Adrenal gland (tissue), 12 donors: ENCODE results near the gene INO80D. TPM values are rescaled to one million over a fixed set of nuclear protein-coding genes. Genes with fewer than 3 reads are reported as not detected.

Experiments
- DNase-seq, 7 donors: peaks; one replicate each; pipeline ENCODE4 v3.0.0-alpha.2; 2019 to 2020
- H3K27ac ChIP-seq, 5 donors: fragments of 200-600 bp; sonication (generic) in 4 of 5; 1 replicate in 3 of 5; 2 replicates in 2 of 5; pipeline versions ENCODE4 v1.5.1 to v1.8.0; 2016 to 2020; ENCODE audit warnings: mild to moderate bottlenecking in 1 of 5
- H3K27me3 ChIP-seq: fragments of 200-600 bp; 2 replicates; pipeline ENCODE4 v1.8.0; 2021
- H3K36me3 ChIP-seq, 2 donors: fragments of 200-600 bp; replicated peaks in 1 of 2; 1 replicate in 1 of 2; 2 replicates in 1 of 2; pipeline versions ENCODE4 v1.5.1 to v1.8.0; 2018 to 2022
- H3K4me1 ChIP-seq, 2 donors: fragments of 200-600 bp; replicated peaks in 1 of 2; 1 replicate in 1 of 2; 2 replicates in 1 of 2; pipeline versions ENCODE4 v1.5.1 to v1.8.0; 2018 to 2021
- H3K4me3 ChIP-seq, 4 donors: fragments of 200-600 bp; sonication (generic) in 3 of 4; one replicate each; pipeline ENCODE4 v1.5.1; 2016 to 2018
- H3K9me3 ChIP-seq, 3 donors: fragments of 200-600 bp; sonication (generic) in 1 of 3; replicated peaks in 1 of 3; 1 replicate in 2 of 3; 2 replicates in 1 of 3; pipeline versions ENCODE4 v1.5.1 to v1.8.0; 2016 to 2021
- POLR2A ChIP-seq, 2 donors: fragments of 450-650 bp; IDR thresholded peaks; one replicate each; pipeline ENCODE4 v1.6.1; 2017; ENCODE audit warnings: antibody characterized with exemption in 2 of 2, mild to moderate bottlenecking in 2 of 2, moderate library complexity in 1 of 2
- WGBS, 4 donors: extraction: QIAGEN DNeasy Blood & Tissue Kit in 2 of 4; methylation state at CpG; one replicate each; pipeline versions ENCODE4 v1.1.5 to v1.1.7; 2013 to 2017; 5-methylcytosine and 5-hydroxymethylcytosine counted together
- intact Hi-C, 2 donors: fragments of 100-400 bp; cut with DNase I; formaldehyde crosslinking; loops; one replicate each; pipeline versions ENCODE4 v1.14.1 to v1.15.0; 2022 to 2023
- polyA plus RNA-seq, 3 donors: library from polyadenylated mRNA; stranded (reverse); fragments of 200-250 nt in 2 of 3; fragments of 350-450 nt in 1 of 3; fragmentation: Illumina TruSeq in 1 of 3; extraction: RNeasy Lipid Tissue Mini Kit (QIAGEN cat#74804) in 1 of 3; gene quantifications; one replicate each; pipeline ENCODE4 v1.2.3, GENCODE V29; 2013 to 2014
- total RNA-seq, 9 donors: library from RNA; depleted of rRNA in 4 of 9; stranded (reverse); fragments of >200 nt in 4 of 9; fragments of 120-200 nt in 1 of 9; fragmentation: NEBNext Ultra II Directional in 1 of 9; extraction: Animal tissue kit (Norgen Biotek cat#: 25700) in 1 of 9; gene quantifications; one replicate each; pipeline versions ENCODE4 v1.1.0 to v1.2.4, GENCODE V29; 2013 to 2023
- TF ChIP-seq, protein P1 (sequence below), 6 experiments: fragments of 450-650 bp in 4 of 6; fragments of 200-600 bp in 2 of 6; sonication (generic) in 1 of 6; IDR thresholded peaks; 1 replicate in 5 of 6; 2 replicates in 1 of 6; pipeline versions ENCODE4 v1.5.1 to v1.8.0; 2016 to 2021; ENCODE audit warnings: antibody characterized with exemption in 6 of 6, mild to moderate bottlenecking in 2 of 6, moderate library complexity in 1 of 6
- donor health status: healthy with polysubstance abuse.
- donor health status: Bipolar disorder and iron deficiency.
- donor health status: DM: yes; HTN: yes; CAD: no.
- donor health status: DM: no; HTN: no; CAD: no.
- donor health status: DM: no; HTN: no; CAD: no.
- donor health status: DM: yes; HTN: yes; CAD: no.

The INO80D gene
- total and polyA plus RNA-seq, 12 donors: 2.7 to 24.6 (median 14.1) TPM

DNA sequence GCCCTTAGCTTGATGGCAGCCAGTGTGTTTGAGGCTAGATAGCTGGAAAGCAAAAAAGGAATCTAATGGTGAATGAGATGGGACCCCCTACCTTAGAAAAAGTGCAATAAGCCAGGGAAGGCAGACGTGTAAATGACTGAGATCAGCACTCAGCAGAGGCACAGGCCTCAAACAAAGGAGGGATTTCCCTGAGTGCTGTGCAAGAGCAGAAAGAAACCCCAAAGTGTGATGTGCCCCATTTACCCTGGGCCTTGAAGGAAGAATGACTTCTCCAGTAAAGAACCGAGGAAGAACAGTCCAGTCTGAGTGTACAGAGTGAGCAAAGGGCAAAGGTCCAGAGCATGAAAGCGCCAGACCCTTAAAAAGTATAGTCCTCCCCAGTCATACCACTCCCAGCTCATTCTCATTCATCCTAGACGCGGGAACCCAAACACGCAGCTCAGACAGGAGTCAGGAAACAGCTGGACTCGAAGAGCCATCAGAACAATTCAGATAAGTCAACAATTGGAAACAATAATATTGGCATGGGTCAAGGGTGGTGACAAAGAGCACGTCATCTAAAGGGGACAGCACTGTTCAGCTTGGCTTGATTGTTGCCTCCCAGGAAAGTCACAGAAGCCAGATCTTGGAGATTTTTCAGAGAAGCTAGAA is 121.7 kb downstream of the INO80D start:
- TF ChIP-seq, protein P1, sequence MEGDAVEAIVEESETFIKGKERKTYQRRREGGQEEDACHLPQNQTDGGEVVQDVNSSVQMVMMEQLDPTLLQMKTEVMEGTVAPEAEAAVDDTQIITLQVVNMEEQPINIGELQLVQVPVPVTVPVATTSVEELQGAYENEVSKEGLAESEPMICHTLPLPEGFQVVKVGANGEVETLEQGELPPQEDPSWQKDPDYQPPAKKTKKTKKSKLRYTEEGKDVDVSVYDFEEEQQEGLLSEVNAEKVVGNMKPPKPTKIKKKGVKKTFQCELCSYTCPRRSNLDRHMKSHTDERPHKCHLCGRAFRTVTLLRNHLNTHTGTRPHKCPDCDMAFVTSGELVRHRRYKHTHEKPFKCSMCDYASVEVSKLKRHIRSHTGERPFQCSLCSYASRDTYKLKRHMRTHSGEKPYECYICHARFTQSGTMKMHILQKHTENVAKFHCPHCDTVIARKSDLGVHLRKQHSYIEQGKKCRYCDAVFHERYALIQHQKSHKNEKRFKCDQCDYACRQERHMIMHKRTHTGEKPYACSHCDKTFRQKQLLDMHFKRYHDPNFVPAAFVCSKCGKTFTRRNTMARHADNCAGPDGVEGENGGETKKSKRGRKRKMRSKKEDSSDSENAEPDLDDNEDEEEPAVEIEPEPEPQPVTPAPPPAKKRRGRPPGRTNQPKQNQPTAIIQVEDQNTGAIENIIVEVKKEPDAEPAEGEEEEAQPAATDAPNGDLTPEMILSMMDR (IDR thresholded peaks at IDR 0.05): no peak
- no peak for TF ChIP-seq POLR2A (IDR thresholded peaks at IDR 0.05)
- intact Hi-C loops: no loop called here
- no peak overlapping the region for H3K27ac ChIP-seq
- DNase-seq: no peak
- no peaks in the 10 kb centered on the region for H3K36me3 ChIP-seq
- H3K27me3 ChIP-seq: no peaks in the 10 kb centered on the region
- H3K9me3 ChIP-seq: no peaks in the 10 kb centered on the region
- 72 to 86% (median 75%) methylated on average over 8 of the region's 8 CpGs for WGBS, 4 donors
- no peak overlapping the region for H3K4me3 ChIP-seq
- no peaks in the 10 kb centered on the region for H3K4me1 ChIP-seq

DNA sequence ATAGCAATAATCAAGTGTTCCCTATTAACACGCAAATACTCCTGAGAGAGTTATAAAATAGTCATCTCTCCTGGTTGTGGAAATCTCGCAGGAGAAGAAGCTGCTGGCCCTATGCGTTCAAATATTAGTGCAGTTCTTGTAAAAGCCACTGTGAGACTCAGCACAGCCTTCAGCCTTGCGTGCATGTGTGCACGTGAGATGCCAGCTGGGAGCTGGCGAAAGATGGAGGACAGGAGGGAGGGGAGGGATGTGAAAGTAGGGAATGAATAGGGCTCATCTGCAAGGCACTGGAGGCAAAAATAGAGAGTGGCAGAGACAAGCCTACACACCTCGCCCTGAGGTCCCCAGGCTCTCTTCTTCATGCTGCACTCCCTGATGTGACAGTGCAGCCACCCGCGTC is 126.5 kb downstream of the INO80D start:
- Histone ChIP-seq H3K9me3 (no peaks in the 10 kb centered on the region), H3K27me3 (no peaks in the 10 kb centered on the region), H3K4me3 (no peak overlapping the region), H3K36me3 (no peaks in the 10 kb centered on the region), H3K27ac (no peak overlapping the region), H3K4me1 (no peaks in the 10 kb centered on the region)
- TF ChIP-seq, protein P1 (IDR thresholded peaks at IDR 0.05): no peak
- TF ChIP-seq POLR2A (IDR thresholded peaks at IDR 0.05): no peak
- DNase-seq: no peak
- intact Hi-C loops: no loop called here
- 86 to 91% (median 88%) methylated on average over 9 of the region's 9 CpGs for WGBS, 4 donors

DNA sequence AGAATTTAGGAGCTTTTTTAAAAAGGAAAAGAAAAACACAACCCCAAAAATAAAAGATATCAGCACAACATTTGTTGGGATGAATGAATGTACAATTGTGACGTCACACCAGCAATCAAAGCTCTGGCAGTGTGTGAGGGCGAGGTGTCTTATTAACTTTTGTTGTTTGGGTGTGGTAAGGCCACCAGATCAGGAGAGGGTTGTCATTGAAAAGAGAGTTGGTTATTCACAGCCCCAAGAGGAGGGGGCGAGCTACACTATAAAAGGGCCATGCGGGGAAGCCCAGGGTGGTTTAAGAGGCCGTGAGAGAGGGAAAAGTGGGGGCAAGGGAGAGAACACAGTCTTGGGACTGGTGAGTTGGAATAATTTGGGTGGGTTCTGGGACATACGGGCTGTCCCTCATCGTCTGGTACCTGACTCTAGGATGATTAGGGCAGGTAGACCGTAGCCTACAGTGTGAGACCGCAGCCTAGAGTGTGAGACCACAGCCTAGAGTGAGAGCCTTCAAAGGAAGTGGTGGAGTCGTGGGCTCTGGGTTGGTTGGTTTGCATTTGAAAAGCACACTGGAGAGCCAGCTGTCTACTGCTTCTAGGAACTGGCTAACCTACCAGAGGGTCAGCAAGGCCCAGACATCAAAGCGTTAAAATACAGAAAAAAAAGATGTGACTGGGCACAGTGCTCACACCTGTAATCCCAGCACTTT is 128.4 kb downstream of the INO80D start:
- no peak for DNase-seq
- TF ChIP-seq, protein P1 (IDR thresholded peaks at IDR 0.05): no peak
- TF ChIP-seq POLR2A (IDR thresholded peaks at IDR 0.05): no peak
- H3K36me3 ChIP-seq: no peaks in the 10 kb centered on the region
- no peaks in the 10 kb centered on the region for H3K4me1 ChIP-seq
- no peaks in the 10 kb centered on the region for H3K9me3 ChIP-seq
- intact Hi-C loops: no loop called here
- no peak overlapping the region for H3K27ac ChIP-seq
- 71 to 92% (median 73%) methylated on average over 11 of the region's 11 CpGs for WGBS, 4 donors
- H3K4me3 ChIP-seq: no peak overlapping the region
- no peaks in the 10 kb centered on the region for H3K27me3 ChIP-seq

DNA sequence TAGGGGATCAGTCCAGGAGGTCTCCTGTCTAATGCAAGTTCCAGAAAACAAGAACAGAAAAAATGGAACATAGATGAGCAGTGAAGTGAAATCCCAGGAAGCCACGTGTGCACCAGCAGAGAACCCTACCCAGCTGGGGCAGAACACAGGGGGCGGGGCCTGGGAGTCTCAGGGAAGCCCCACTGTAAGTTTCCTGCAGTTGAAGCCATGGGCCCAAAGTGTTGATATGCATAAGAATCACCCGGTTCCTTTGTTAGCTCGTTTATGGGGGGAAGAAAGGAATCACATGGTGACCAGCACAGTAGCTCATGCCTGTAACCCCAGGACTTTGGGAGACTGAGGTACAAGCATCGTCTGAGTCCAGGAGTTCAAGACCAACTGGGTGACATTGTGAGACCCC is 131.3 kb downstream of the INO80D start:
- TF ChIP-seq, protein P1 (IDR thresholded peaks at IDR 0.05): no peak
- TF ChIP-seq POLR2A (IDR thresholded peaks at IDR 0.05): no peak
- no peak for DNase-seq
- Histone ChIP-seq H3K9me3 (no peaks in the 10 kb centered on the region), H3K4me1 (no peaks in the 10 kb centered on the region), H3K27me3 (no peaks in the 10 kb centered on the region), H3K36me3 (no peaks in the 10 kb centered on the region), H3K27ac (no peak overlapping the region), H3K4me3 (no peak overlapping the region)
- WGBS, 4 donors: 66 to 78% (median 71%) methylated on average over 3 to 5 of the region's 5 CpGs
- intact Hi-C loops: no loop called here
